Lower leg skin (tissue), 3 donors: Measurements from ENCODE around the gene ZMYM2.

Source experiments
- CTCF ChIP-seq, 3 donors: fragments of 450-650 bp; IDR thresholded peaks; one replicate each; pipeline ENCODE4 v1.5.1; 2016; ENCODE audit warnings: antibody characterized with exemption in 3 of 3, mild to moderate bottlenecking in 3 of 3, moderate library complexity in 2 of 3
- POLR2A ChIP-seq, 2 donors: fragments of 450-650 bp; IDR thresholded peaks; one replicate each; pipeline ENCODE4 v1.6.1; 2016 to 2017; ENCODE audit warnings: antibody characterized with exemption in 2 of 2, mild to moderate bottlenecking in 1 of 2, moderate library complexity in 1 of 2

GRCh38 chr13:20016649-20017364 lies 58.3 kb downstream of the ZMYM2 start:
- TF ChIP-seq CTCF (IDR thresholded peaks at IDR 0.05) (no peak), POLR2A (IDR thresholded peaks at IDR 0.05) (no peak)
